IPS-15b (cell line): ENCODE measurements around the gene AGBL3.

ENCODE experiments used
- H3K27me3 ChIP-seq: one replicate; pipeline ENCODE4 v1.6.1; 2013; ENCODE audit warnings: low read length; ENCODE audit not compliant: control insufficient read depth, insufficient read depth
- H3K36me3 ChIP-seq: one replicate; pipeline ENCODE4 v1.6.1; 2013; ENCODE audit warnings: low read length; ENCODE audit not compliant: control insufficient read depth, insufficient read depth
- H3K4me1 ChIP-seq: one replicate; pipeline ENCODE4 v1.6.1; 2013; ENCODE audit warnings: mild to moderate bottlenecking, low read length; ENCODE audit not compliant: control insufficient read depth, insufficient read depth
- H3K4me3 ChIP-seq: one replicate; pipeline ENCODE4 v1.5.1; 2013; ENCODE audit warnings: low read depth, low read length
- H3K9ac ChIP-seq: one replicate; pipeline ENCODE4 v1.6.1; 2013; ENCODE audit warnings: low read depth, mild to moderate bottlenecking, low read length
- H3K9me3 ChIP-seq: one replicate; pipeline ENCODE4 v1.6.1; 2013; ENCODE audit warnings: mild to moderate bottlenecking, low read length; ENCODE audit not compliant: control insufficient read depth, insufficient read depth

AGBL3 gene

DNA sequence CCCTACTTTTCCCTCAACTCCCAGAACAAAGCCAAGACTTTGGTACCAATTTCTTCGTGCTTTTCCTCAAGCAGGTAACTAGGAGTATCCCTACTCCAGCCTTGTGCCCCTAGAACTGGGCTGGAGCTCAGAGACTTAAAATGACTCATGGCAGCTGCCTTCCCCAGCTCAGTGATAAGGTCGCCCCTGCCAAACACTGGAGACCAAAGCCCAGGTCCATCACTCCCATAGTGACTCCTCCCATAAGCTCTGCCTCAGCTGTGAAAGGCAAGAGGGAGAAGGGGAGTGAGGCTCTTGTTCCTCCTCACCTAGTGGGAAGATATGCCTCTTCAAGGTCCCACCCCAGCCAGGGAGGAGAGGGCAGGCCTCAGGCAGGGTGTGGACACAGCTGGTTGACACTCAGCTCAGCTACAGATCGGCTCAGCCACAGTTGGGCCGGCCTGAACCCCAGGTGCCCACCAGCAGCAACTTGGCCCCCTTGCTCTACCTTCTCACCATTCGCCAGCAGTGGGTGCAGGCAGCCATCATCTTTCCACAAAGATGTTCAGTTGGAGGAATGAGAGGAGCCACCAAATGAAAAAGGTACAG lies 198.0 kb downstream of the AGBL3 start:
- Histone ChIP-seq H3K4me3 (no peak overlapping the region), H3K27me3 (no peaks in the 10 kb centered on the region), H3K4me1 (no peaks in the 10 kb centered on the region), H3K36me3 (peaks cover 18% of the 10 kb centered on the region), H3K9ac (no peak overlapping the region), H3K9me3 (peaks cover 12% of the 10 kb centered on the region)
